IPS DF 4.7 (cell line): ENCODE results near the gene SLC34A1.
"Not testable (repeated sequence)": the region's sequence is repeated elsewhere in the genome, so short reads cannot be mapped to it uniquely, and the experiment has no call there.

ENCODE experiments used
- DNase-seq: peaks from one replicate; pipeline ENCODE4 v3.0.0-alpha.2; 2013; ENCODE audit warnings: low spot score; ENCODE audit errors: extremely low read depth

The SLC34A1 gene

DNA sequence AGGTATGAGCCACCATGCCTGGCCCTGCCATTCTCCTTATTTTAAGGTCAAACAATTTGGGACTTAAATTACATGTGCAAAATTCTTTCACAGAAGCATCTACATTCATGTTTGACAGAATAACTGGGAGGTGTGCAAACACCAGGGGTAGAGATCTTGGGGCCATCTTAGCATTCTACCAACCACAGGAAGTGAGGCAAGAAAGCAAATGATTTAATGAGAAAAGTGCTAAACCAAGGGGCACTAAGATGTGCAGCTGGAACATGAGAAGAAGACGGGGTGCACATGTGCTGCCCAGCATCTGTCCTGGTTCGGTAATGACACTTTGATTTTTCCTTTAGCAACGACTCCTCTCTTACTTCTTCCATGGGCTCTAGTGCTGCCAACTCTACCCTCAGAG, 26.3 kb downstream of the SLC34A1 start:
- DNase-seq: no peak

DNA sequence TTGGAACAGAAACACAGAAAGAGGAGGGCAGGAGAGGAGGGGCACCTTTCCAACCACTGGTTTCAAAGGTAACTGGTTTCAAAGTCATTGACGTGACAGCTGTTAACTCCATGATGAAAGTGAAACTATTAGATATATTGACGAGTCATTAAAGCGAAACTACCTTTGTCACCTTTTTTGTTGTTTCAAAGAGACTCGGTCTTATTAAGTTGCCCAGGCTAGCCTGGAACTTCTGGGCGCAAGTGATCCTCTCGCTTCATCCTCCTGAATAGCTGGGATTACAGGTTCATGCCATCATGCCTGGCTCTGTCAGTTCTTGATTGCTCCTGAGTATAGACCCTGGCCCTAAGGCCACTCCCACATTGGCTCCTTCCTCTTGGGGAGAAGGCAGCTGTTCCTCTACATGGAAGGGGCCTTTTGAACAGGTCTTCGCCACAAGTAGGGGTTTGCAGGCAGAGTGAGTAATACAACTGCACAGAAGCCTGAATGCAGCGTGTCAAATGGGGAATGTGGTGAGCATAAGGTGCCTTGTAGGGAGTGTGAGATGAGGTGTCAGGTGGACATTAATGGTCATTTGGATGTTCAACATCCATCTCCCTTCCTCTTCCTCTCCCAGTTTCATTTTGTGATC, 28.5 kb downstream of the SLC34A1 start:
- no peak for DNase-seq

DNA sequence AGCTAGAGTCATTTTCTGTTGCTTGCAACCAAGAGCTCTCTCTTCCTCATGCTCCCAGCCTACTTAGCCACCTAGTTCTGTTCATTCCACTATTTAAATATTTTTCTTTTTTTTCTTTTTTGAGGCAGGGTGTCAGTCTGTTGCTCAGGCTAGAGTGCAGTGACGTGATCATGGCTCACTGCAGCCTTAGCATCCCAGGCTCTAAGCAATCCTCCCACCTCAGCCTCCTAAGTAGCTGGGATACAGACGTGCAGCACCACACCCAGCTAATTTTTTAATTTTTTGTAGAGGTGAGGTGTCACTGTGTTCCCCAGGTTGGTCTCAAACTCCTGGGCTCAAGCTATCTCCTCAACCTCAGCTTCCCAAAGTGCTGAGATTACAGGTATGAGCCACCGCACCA, 30.2 kb downstream of the SLC34A1 start:
- no peak for DNase-seq

DNA sequence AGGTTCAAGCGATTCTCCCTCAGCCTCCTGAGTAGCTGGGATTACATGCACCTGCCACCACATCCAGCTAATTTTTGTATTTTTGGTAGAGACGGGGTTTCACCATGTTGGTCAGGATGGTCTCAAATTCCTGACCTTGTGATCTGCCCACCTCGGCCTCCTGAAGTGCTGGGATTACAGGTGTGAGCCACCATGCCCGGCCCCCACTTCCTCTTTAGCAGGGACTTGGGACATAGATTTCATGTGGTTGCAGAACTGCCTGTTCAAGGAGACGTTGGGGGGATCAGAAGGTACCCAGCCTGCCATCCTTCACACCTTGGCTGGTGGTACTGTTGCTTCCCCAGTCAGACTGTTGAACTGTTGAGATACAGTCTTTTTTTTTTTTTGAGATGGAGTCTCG, 32.8 kb downstream of the SLC34A1 start:
- DNase-seq: not testable (repeated sequence)

DNA sequence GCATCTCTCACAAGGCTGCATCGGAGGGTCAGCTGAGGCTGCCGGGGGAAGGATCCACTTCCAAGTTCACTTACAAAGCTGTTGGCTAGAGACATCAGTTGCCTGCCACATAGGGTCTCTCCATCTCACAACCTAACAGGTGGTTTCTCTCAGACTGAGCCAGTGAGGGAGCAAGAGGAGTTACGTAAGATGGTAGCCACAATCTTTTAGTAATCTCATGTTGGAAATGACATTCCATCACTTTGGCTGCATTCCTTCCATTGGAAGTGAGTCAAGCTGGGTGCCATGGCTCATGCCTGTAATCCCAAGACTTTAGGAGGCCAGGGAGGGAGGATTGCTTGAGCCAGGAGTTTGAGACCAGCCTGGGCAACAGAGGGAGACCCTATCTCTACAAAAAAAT, 34.8 kb downstream of the SLC34A1 start:
- no peak for DNase-seq

DNA sequence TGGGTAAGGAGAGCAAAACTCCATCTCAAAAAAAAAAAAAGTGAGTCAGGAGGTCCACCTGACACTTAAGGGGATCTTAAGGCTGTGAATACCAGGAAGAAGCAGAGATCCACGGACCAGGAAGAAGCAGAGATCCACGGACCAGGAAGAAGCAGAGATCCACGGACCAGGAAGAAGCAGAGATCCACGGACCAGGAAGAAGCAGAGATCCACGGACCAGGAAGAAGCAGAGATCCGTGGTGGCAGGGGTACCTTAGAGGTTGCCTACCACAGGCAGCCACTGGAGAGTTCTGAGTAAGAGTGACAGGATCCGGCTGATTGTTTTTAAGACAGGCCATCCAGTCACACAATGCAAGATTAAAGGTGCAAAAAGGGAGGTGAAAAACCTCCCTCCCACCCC, 36.2 kb downstream of the SLC34A1 start:
- DNase-seq: not testable (repeated sequence)

DNA sequence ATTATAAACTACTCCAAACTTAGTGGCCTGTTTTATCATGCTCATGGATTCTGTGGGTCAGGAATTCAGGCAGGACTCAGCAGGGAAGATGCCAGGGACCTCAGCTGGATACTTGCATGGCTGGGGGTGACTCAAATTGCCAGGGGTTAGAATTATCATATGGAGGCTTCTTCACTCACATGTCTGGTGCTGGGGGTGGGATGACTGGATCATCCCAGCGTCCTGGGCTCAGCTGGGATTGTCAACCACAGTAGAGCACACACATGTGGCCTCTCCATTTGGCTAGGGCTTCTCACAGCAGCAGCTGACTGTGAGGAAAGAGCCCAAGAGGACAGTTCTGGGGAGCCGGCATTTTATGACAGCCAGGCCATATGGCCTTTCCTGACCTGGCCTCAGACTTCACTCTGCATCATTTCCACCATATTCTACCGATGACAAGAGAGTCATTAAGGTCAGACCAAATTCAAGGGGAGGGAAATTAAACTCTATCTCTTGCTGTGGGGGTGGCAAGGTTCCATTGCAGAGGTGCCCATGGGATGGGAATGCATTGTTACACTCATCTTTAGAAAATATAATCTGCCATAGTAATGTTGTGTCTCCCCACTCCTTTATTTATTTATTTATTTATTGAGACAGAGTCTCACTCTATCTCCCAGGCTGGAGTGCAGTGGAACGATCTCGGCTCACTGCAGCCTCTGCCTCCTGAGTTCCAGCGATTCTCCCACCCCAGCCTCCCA, 37.0 kb downstream of the SLC34A1 start:
- no peak for DNase-seq

DNA sequence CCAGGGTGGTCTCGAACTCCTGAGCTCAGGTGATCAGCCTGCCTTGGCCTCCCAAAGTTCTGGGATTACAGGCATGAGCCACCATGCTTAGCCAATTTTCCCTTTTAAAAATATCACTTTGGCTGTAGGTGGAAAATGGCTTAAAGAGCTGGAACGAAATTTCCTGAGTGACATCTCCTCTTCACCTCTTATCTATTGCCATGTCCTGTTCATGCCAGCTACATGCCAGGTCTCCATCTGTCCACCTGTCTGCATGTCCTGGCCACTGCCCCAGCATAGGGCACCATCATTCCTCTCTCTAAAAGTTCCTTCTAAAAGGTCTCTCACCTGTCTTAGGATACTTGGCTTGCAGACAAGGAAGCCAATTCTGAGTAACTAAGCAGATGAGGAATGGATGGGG, 39.4 kb downstream of the SLC34A1 start:
- DNase-seq: no peak

DNA sequence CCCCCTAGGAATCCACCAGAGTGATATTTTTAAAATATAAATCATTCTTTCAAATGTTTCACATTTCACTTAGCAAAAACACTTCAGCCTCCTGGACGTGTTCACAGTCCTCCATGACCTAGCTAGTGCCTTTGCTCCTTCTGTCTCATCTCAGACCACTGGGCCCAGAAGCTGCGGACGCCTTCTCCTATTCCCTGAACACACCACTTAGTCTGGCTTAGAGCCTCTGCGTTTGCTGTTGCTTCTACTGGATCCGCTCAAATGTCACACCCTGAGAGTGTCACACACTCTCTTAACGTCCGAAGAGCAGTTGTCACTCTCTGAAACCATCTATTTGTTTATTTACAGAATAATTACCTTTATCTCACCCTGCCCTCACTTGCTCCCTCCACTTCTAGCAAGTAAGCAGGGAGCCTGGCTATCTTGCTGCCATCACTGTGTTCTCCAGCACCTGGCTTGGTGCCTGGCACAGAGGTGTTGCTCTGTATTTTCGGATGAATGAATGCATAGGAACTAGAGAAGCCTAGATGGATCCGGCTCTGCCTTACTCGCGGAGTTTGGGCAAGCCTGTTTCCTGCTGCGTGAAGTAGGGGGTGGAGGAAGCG, 41.1 kb downstream of the SLC34A1 start:
- DNase-seq: no peak

DNA sequence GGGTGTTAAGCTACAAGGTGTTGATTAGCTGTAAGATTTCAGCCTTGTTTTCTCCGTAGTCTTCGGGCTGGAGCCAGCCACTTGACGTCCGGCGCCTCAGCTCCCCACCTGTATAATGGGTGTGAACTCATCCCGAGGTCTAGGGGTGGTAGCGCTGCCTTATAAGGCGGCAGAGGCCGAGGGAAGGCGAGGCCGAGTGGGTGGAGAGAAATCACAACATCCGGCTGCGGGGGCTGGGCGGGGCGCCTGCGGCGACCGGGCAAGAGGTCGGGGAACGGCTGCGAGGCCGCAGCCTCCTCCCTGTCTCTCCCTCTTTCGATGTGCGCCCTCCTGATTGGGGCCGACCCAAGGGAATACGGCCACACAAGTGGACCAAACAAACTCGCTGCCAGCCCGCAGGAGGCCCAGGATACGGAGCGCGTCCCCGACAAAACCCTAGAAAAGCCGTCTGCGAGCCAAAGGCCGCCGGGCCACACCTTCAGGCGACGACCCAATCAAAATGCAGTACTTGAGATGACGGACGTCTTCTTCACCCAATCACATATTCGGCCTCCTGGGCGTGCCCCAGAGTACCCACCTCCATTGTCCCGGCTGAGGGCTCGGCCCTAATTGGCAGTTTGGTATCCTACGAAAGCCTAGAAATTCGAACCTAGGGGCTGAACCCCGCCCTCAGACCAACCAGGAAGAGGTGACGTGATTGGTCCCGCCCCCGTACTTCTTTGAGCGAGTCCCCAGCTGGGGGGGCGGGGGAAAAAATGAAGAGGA, 41.7 kb downstream of the SLC34A1 start:
- DNase-seq: peak; percentile 98

DNA sequence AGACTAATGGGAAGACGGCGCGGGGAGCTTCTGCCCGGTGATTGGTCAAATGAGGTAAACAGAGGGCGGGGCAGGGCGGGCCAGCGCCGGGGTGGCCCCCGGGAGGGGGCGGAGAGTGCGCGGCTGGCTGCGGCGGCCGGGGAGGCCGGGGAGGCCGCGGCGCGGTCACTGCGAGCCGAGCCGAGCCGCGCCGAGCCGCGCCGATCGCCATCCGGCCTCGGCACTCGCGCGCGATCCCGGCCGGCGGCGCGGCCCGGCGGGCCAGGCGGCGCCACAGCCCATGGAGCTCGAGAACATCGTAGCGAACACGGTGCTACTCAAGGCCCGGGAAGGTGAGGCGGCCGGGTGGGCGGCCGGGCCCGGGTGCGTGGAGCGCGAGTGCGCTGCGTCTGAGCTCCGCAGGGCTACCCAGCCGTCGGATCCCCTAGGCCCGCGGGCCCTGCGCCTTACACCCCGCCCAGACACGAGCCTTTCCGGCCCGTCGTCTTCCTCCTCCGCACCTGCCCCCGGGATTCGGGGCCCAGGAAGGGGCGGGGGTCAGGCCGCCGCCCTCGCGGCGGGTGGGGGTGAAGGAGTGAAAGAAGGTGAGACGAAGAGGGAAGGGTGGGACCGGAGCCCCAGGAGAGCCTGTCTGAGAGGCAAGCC, 42.5 kb downstream of the SLC34A1 start, which contains the start of gene GRK6:
TSS of gene GRK6 (plus strand) at position 111 of the 645 bp plus-strand sequence. CDS start at position 281, 170 bp downstream.
- no peak for DNase-seq

DNA sequence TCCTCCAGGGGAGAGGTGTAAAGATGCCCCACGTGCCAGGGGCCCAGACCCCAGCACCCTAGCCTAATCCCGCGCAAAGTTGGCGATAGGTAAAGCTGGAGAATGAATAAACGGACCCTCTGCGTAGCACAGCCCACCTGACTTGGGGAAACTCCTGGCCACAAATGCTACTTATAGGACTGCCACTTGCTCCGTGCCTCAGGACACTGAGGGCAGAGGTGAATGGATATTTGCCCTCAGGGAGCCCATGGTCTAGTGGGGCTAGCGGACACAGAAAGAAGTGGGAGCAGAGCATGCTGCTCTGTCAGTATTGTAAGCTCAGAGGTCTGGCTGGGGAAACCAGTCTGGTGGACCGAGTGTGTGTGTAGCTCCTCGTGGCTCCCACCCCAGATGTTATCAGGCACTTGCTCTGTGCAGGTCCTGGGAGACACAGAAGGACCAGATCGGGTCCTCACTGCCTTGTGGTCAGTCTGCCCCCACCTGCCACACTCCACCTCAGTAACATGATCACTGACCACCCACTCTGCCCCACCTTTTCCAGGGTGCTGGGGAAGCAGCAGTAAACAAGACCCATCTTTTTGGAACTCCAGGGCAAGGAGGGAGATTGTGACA, 43.1 kb downstream of the SLC34A1 start:
- no peak for DNase-seq

DNA sequence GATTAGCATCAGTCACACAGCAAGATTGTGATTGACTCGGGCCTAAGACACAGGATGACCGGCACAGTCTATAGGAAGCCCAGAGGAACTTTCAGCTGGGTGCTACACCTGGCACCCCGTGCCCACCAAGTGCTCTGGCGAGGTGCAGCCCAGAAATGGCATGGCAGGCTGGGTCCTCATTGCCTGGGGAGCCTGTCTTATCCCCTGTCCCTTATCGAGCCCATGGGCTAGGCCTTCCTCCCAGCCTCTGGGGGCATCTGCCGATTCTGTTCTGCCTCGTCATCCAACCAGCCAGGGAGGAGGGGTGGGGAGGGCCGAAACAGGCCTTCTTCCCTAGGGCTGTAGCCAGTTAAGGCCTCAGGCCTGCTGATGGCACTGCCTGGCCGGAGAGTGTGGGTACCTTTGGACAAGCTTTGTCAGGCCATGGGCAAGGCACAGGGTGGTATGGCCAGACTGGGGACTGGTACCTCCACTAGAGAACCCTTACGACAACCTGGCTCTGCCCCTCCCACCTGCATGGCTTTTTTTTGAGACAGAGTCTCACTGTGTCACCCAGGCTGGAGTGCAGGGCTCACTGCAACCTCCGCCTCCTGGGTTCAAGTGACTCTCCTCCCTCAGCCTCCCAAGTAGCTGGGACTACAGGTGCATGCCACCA, 43.8 kb downstream of the SLC34A1 start:
- DNase-seq: no peak

DNA sequence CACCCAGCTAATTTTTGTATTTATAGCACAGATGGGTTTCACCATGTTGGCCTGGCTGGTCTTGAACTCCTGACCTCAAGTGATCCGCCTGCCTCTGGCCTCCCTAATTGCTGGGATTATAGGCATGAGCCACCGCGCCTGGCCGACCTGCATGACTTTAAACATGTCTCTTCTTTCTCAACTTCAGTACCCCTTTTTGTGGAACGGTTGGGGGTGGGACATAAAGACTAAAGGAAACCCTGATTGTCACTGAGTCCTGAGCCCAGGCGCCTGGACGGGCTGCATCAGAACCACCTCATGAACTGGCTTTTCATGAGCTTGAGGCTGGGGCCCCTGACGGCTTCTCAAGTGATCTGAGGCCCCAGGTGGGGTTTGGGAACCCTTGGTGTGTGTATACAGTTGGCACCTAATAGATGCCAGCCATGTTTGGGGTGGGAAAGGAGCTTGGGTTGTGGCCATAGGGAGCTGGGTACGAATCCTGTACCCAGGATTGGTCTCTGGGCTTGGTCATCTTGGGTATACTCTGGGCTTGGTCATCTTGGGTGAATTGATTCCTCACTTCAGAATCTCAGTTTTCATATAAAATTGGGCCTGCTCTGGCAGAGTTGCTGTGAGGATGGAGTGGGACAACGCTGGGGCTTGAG, 44.5 kb downstream of the SLC34A1 start:
- no peak for DNase-seq

DNA sequence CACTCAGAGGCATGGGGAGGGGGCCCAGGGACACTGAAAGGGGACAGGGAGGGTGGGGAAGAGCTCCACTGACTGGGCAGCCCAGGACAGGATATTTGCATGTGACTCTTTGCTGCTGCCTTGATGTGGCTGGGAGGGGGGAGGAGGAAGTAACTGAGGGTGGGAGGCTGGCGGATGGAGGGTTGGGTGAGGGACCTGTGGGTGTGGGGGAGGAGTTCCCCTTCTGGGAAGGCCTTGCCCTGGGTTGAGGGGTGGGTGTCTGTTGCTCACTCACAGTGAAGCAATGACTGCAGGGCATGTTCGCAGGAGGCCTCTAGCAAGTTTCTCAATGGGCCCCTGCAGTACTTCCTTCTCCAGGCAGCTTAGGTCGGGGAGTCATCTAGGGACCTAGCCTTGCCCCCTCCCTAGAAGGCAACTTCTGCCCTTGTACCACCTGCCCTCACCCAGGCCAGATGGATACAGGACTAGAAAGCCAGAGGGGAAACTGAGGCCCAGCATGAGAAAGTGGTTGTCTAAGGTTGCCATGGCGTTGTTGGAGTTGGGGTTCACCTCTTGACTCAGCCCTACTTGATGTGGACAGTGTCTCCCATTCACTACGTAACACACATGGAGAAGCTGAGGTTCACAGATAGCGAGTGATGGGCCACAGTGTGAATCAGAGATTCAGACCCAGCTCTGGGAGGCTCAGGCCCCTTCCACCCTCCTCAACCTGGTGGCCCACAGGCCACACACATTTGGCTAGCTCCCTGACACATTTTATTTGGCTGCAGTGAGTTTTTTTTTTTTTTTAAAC, 45.2 kb downstream of the SLC34A1 start:
- DNase-seq: no peak

DNA sequence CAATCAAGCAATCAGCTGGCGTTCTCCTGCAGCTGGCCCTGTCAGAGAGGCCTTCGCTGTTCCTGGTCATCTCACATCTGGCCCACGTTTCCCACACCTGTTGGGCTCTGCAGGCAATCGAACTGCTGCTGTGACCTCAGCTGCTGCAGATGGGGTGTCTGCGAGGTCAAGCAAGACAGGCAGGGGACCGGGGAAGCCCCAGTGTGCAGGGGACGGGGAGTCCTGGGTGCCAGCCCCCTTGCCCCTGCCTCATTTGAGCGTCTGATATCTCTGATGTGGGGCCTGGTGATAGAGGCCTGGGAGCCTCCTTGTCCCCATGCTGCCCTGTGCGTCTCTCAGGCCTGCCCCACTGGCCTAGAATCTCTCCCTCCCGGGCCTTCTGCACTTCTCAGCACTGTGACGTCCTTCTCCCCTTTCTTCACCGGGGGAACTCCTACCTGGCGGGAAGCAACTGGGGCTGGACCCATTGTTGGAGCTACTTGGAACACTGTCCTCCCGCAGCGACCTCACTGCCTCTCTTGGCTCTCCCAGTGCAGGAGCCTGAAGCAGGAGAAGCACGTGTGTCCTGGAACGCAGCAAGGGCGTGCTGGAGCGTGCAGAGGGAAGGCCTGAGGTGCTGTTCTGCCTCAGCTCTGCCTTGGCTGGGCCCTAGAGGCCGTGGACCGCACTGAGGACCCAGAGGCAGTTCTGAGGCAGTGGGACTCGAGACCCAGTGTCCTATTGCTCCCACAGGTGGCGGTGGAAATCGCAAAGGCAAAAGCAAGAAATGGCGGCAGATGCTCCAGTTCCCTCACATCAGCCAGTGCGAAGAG, 46.1 kb downstream of the SLC34A1 start:
- no peak for DNase-seq

DNA sequence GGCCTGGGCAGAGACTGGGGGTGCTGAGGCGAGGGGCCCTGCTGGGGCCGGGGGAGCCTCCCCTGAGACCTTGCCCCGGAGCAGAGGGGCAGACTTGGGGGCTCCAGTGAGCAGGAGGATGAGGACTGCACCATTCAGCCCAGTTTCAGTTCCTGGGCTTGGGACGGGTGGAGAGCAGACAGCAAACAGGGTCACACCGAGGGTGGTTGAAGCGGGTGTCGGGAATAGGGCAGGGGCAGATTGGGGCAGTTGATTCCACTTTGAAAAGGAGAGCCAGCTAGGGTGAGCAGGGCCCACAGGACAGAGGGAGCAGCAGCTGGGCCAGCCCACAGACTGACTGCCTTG, 46.7 kb downstream of the SLC34A1 start:
- no peak for DNase-seq
